Measurements from ENCODE around the gene MYH13. TPM values are rescaled to one million over a fixed set of nuclear protein-coding genes. Genes with fewer than 3 reads are reported as not detected.

Gene MYH13
- total RNA-seq, 1 donor from 2014 or later: not detected

- Mint-ChIP-seq H3K36me3 (no peaks in the 10 kb centered on the region), H3K4me1 (ENCODE audit: unreplicated experiment) (peaks cover 7% of the 10 kb centered on the region), H3K27ac (no peak overlapping the region), H3K27me3 (peaks cover 22% of the 10 kb centered on the region), H3K9me3 (no peaks in the 10 kb centered on the region), H3K4me3 (no peak overlapping the region)
- no peak for TF ChIP-seq CTCF (conservative IDR thresholded peaks at IDR 0.05)
- no peak for DNase-seq (ENCODE audit: extremely low spot score, unreplicated experiment)
Observed at GRCh38 chr17:10313037-10313672, 59.7 kb downstream of the MYH13 start.

- peaks cover 18% of the 10 kb centered on the region for H3K27me3 Mint-ChIP-seq
- H3K9me3 Mint-ChIP-seq: no peaks in the 10 kb centered on the region
- no peak overlapping the region for H3K4me3 Mint-ChIP-seq
- no peak for DNase-seq (ENCODE audit: extremely low spot score, unreplicated experiment)
- H3K27ac Mint-ChIP-seq: no peak overlapping the region
- no peaks in the 10 kb centered on the region for H3K4me1 Mint-ChIP-seq (ENCODE audit: unreplicated experiment)
- no peak for TF ChIP-seq CTCF (conservative IDR thresholded peaks at IDR 0.05)
- H3K36me3 Mint-ChIP-seq: no peaks in the 10 kb centered on the region
Observed at GRCh38 chr17:10311131-10311530, 61.7 kb downstream of the MYH13 start.

- Mint-ChIP-seq H3K4me3 (no peak overlapping the region), H3K27me3 (peaks cover 25% of the 10 kb centered on the region), H3K27ac (no peak overlapping the region), H3K4me1 (ENCODE audit: unreplicated experiment) (peaks cover 4% of the 10 kb centered on the region), H3K36me3 (no peaks in the 10 kb centered on the region), H3K9me3 (no peaks in the 10 kb centered on the region)
- no peak for DNase-seq (ENCODE audit: extremely low spot score, unreplicated experiment)
- no peak for TF ChIP-seq CTCF (conservative IDR thresholded peaks at IDR 0.05)
Observed at GRCh38 chr17:10309003-10309974, 63.5 kb downstream of the MYH13 start.

- no peak for DNase-seq (ENCODE audit: extremely low spot score, unreplicated experiment)
- H3K27me3 Mint-ChIP-seq: peaks cover 23% of the 10 kb centered on the region
- H3K9me3 Mint-ChIP-seq: no peaks in the 10 kb centered on the region
- H3K4me1 Mint-ChIP-seq (ENCODE audit: unreplicated experiment): peaks cover 4% of the 10 kb centered on the region
- no peaks in the 10 kb centered on the region for H3K36me3 Mint-ChIP-seq
- H3K27ac Mint-ChIP-seq: no peak overlapping the region
- no peak overlapping the region for H3K4me3 Mint-ChIP-seq
- TF ChIP-seq CTCF (conservative IDR thresholded peaks at IDR 0.05): no peak
Observed at GRCh38 chr17:10306585-10306984, 66.2 kb downstream of the MYH13 start.

GRCh38 chr17:10305398-10305797 lies 67.4 kb downstream of the MYH13 start:
- no peaks in the 10 kb centered on the region for H3K9me3 Mint-ChIP-seq
- no peak overlapping the region for H3K27ac Mint-ChIP-seq
- no peak for TF ChIP-seq CTCF (conservative IDR thresholded peaks at IDR 0.05)
- no peak for DNase-seq (ENCODE audit: extremely low spot score, unreplicated experiment)
- peaks cover 4% of the 10 kb centered on the region for H3K4me1 Mint-ChIP-seq (ENCODE audit: unreplicated experiment)
- peaks cover 12% of the 10 kb centered on the region for H3K27me3 Mint-ChIP-seq
- H3K36me3 Mint-ChIP-seq: no peaks in the 10 kb centered on the region
- no peak overlapping the region for H3K4me3 Mint-ChIP-seq
